COR-L47 (cell line): ENCODE data around the gene ARHGAP19.
"Not testable (repeated sequence)": the region's sequence is repeated elsewhere in the genome, so short reads cannot be mapped to it uniquely, and the experiment has no call there.

Source experiments
- DNase-seq: peaks from one replicate; lab custom pipeline; 2025; lab: John Stamatoyannopoulos, UW

The ARHGAP19 gene

DNA sequence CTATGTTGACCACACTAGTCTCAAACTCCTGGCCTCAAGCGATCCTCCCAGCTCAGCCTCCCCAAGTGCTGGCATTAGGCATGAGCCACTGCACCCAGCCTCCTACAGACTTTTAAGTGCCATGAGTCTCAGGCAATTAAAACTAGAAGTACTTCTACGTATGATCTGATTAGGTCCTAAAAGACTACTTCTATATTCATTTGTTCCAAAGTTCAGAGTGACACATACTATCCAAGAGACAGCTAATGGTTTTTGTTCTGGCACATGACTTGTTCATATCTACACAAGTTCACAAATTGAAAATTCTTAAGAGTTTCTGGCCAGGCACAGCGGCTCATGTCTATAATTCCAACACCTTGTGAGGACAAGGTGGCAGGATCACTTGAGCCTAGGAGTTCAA is 11.7 kb downstream of the ARHGAP19 start:
- no peak for DNase-seq

DNA sequence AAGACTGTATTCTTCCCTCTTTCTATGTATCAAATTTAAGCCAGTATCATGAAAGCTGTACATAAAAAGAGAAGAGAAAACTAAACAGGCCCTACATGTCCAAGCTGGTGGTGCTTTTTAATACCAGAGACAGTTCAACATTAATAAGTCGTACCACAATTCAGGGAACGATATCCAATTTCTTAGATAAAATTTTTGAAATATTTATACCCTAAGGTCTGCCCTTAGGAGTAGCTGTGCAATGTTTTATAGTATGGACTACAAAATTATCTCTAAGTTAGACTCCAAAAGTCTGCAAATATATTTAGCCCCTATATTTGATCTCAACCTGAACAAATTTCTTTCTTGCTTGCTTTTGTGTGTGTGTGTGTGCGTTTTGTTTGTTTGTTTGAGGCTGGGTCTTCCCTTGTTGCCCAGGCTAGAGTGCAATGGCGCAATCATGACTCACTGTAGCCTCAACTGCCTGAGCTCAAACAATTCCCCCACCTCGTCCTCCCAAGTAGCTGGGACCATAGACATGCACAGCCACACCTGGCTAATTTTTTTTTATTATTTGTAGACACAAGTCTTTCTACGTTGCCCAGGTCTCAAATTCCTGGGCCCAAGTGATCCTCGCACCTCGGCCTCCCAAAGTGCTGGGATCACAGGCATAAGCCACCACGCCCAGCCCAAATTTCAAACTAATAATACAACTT is 13.2 kb downstream of the ARHGAP19 start:
- DNase-seq: no peak

DNA sequence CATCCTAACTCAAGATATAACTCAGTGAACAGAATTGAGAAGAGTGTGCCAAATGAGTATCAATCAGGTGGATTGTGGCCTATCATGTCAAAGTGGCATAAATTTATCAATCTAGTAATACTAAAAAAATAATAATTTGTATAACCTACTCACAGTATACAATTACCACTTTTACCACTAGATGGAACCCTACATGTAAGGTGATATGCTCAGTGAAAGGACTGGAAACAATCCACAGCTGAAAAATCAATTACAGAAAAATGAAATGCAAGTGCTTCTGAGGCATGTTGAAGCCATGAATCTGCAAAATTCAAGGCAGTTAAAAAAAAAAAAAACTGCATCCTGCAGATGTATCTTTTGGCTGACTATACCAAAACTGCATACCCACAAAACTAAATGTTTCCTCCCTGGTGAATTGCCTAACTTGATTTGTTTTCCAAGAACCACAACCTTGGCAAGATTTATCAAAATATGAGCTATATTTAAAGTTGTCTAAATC is 13.9 kb downstream of the ARHGAP19 start:
- peak; percentile 33 for DNase-seq

DNA sequence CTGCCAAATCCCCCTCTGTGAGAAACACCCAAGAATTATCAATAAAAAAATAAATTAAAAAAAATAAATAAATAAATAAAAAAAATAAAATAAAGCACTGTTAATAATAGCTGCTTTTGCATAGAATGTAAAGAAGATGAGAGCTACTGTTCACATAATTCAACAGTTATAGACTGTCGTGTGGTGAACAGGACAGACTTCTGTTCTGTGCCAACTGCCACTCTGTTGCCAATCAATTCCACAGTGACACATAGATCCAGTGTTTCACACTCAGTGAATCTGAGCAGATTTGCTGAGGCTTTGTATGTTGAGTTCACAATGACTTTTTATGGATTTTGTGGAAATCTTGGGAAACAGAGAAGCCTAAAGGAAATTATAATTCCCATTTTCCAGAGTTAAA is 14.9 kb downstream of the ARHGAP19 start:
- no peak for DNase-seq

- DNase-seq: no peak
Measured at GRCh38 chr10:97274828-97275227, 17.6 kb downstream of the ARHGAP19 start.

- DNase-seq: no peak
Measured at GRCh38 chr10:97273700-97274099, 18.7 kb downstream of the ARHGAP19 start.

- no peak for DNase-seq
Measured at GRCh38 chr10:97270523-97271154, 21.8 kb downstream of the ARHGAP19 start.

DNA sequence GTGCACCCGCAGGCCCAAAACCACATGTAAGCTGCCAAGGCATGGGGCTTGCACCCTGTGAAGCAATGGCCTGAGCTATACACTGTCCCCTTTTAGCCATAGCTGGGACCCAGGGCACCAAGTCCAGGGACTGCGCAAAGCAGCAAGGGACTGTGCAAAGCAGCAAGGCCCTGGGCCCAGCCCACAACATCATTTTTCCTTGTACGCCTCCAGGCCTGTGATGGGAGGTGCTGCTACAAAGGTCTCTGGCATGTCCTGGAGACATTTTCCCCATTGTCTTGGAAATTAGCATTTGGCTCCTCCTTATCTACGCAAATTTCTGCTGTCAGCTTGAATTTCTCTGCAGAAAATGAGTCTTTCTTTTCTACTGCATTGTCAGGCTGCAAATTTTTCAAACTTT is 24.8 kb downstream of the ARHGAP19 start:
- DNase-seq: no peak

GRCh38 chr10:97265095-97265494 is 27.3 kb downstream of the ARHGAP19 start:
- DNase-seq: not testable (repeated sequence)

- DNase-seq: no peak
Measured at GRCh38 chr10:97263971-97264370, 28.5 kb downstream of the ARHGAP19 start.

DNA sequence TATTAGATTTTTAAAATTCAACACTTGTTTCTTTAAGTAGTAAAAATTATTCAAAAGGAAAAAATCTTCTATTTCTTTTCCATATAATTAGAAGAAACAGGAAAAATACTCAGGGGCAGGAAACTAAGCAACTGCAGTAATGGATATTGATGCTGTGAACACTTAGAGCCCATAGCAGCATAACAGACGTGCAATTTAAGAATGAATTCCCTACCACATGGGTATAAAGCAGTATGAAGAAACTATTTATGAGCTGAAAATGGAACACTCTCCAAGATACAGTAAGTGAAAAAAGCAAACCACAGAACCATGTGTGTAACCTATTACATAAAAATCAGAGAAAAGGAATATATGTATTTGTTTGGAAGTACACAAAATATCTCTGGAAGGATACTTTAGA is 30.8 kb downstream of the ARHGAP19 start:
- no peak for DNase-seq

GRCh38 chr10:97261183-97261582 is 31.3 kb downstream of the ARHGAP19 start:
- DNase-seq: no peak

DNA sequence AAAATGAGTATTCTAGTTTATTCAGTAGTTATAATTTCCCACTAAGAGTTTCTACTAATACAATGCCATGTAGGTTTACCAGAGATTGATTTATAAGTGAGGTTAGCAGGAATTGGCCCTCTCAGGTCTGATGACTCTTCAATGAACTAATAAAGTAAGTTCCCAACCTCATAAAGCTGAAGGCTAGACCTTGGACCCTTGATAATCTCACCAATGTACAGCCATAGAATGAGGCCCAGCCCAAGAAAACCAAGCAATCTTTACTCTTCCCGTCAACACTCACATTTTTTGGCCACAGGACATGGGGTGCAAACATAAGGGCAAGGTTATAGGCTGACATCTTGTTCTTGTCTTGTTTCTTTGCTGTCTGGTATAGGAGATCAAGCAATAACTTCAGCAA is 33.3 kb downstream of the ARHGAP19 start:
- no peak for DNase-seq

GRCh38 chr10:97256356-97256755 is 36.1 kb downstream of the ARHGAP19 start:
- no peak for DNase-seq

DNA sequence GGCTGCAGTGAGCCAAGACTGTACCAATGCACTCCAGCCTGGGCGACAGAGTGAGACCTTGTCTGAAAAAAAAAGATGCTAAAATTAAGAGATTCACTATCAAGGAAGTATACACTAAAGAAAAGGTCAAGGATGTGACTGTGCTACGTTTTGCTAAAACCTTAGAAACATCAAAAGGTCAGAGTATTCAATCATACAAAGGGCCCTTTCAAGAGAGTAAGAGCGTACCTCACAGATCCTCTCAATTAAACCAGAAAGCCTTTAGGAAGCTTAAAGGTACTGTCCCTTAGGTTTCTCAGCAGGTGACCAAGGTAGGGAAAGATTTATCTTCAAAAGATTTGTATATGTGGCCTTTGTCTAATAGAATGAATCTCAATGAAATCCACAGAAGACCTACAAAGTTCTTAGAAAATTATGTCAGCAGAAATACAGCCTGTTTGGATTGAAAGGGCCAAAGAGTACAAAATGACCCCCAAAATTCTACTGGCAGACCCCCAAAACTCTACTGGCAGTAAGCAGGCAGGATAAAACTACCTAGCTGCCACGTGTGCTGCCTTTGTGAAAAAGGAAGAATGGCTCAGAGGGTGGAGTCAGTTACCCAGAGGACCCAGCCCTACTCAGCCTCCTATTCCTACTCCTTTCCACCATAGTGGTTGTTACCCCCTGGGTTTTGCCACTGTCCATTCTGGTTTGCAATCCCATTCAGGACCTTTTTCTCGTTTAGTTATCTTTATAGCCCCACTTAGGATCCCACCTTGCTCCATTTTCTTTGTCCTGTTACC is 36.7 kb downstream of the ARHGAP19 start:
- DNase-seq: no peak

- DNase-seq: no peak
Measured at GRCh38 chr10:97254694-97255093, 37.7 kb downstream of the ARHGAP19 start.

DNA sequence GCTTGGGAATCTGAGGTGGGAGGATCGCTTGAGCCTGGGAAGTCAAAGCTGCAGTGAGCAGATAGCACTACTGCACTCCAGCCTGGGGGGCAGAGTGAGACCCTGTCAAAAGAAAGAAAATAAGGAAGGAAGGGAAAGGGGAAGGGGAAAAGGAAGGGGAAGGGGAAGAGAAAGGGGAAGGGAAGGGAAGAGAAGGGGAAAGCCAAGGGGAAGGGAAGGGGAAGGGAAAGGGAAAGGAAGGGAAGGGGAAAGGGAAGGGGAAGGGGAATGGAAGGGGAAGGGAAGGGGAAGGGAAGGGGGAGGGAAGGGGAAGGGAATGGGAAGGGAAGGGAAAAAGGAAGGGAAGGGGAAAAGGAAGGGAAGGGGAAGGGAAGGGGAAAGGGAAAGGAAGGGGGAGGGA is 41.5 kb downstream of the ARHGAP19 start:
- no peak for DNase-seq

DNA sequence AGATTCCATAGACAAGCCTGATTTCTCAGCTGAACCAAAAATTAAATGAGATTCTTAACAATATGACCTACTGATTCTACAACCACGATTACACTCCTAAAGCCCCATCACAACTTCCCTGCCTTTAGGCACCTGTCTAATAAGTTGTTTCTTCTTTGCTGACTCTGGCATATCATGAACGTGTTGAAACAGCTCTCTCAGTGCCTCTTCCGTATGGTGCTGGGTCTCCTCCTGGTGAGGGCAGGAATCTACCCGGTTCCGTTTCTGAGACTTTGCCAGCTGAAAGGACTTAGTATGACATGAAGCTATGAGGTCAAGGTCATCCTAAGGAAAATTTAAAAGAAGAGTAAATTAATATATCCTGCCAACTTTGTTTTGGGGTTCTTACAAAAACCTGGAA is 48.6 kb downstream of the ARHGAP19 start:
- DNase-seq: no peak

DNA sequence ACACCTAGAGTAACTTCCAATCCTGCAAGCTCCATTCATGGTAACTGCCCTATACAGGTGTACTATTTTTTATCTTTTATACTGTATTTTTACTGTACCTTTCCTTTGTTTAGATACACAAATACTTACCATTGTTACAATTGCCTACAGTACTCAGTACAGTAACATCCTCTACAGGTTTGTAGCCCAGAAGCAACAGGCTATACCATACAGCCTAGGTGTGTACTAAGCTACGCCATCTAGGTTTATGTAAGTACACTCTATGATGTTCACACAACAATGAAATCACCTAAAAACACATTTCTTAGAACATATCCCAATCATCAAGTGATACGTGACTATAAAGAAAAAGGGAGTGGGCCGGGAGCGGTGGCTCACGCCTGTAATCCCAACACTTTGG is 53.6 kb downstream of the ARHGAP19 start:
- DNase-seq: no peak

DNA sequence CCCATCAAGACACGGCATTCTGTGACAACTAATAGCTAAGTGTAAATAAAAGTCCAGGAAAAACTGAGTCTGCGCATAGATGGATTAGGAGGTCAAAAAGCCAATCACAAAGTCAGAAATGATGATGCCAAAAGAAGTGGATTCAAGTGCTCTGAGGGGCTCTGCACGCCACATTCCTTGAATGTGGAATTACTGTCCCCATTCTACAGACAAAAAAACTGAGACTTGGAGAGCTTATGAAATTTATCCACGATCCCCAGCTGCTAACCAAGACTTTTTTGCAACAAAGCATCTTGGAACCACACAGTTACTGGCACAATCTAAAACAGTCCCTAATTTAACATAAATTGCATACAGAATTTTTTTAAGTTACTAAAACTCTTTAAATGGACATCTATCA is 57.1 kb downstream of the ARHGAP19 start:
- DNase-seq: no peak

DNA sequence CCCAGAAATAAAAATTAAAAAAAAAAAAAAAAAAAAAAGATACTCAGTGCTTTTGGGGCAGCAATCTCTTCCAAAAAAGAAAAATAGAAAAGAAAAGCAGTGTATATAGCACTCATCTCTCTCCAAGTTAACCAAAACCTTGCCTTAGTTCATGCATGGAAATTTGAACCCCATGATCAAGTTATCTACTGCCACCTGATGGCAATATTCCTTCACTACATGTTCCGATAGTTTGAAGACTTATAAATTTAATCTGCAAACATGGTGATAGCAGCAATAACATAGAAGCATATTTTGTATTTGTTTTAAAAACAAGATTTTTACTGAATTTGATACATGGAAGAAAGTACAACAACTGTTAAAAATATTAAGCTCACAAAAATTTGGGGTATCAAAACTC is 58.0 kb downstream of the ARHGAP19 start:
- DNase-seq: peak; percentile 5

- no peak for DNase-seq
Measured at GRCh38 chr10:97230146-97230545, 62.3 kb downstream of the ARHGAP19 start.
